GM21529 (cell line): ENCODE measurements around the gene TRIP13.
"Not testable (repeated sequence)": the region's sequence is repeated elsewhere in the genome, so short reads cannot be mapped to it uniquely, and the experiment has no call there.

ENCODE experiments used
- ATAC-seq: cut with Tn5 transposase; IDR thresholded peaks from one replicate; pipeline ENCODE4 v1.9.1; 2021; ENCODE audit not compliant: unreplicated experiment

TRIP13 gene

DNA sequence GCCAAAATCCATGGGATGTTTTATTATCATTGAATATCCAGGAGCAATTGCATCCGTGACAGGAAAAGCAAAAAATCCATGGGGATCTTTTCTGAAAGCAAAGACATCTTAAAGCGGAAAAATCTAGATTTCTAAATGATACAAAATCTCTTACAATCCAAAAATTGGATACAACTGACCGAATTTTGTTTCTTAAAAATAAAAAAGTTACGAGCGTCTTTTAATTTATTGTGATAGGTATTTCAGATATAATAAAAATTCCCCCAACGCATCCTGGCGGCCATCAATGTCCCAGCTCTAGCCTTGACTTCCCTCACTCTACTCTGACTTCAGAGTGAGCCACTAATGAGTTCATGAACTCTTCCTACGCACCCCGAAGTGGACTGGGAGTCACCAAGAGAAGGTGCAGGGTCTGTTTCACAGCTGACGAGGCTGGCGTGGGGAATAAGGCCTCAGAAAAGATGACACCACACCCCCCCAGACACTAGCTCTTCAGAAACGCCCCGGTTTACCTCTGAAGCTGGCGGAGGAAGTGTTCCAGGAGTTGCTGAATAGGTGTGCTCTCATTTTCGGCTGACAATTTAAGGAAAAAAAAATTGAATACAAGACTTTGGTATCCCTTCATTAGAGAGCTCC lies 3.5 kb upstream of the TRIP13 start:
- no peak for ATAC-seq

DNA sequence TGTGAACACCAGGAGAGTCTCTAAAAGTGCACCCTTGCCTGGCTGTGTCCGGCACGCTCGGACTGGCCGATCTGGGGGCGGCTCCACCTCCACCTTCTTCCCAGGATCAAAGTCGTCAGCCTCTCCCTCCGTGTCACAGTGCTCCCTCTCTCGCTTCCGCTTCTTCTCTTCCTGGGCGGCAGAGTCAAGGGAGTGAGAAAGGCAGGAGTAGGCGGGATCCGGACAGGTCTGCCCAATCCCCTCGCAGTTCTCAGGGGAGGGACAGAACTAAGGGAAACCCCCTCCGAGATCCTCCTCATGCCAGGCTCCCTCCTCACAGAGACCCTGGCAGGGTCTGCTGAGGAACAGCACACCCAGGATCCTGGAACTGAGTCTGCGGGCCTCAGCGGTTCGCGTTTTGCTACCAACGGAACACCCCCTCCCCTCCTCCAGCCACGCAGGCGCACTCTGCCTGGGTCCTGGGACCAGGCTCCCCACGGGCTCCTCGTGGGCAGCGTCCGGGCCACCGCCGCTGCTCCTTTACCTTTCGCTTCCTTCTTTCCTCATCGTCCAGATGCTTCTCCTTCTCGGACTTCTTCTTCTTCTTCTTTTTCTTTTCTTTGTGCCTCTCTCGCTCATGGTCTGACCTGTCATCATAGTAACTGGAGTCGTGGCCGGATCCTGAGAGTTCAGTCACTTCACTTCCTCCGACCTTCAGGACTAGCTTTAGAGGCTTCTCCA lies 1.4 kb upstream of the TRIP13 start:
- ATAC-seq = no peak

DNA sequence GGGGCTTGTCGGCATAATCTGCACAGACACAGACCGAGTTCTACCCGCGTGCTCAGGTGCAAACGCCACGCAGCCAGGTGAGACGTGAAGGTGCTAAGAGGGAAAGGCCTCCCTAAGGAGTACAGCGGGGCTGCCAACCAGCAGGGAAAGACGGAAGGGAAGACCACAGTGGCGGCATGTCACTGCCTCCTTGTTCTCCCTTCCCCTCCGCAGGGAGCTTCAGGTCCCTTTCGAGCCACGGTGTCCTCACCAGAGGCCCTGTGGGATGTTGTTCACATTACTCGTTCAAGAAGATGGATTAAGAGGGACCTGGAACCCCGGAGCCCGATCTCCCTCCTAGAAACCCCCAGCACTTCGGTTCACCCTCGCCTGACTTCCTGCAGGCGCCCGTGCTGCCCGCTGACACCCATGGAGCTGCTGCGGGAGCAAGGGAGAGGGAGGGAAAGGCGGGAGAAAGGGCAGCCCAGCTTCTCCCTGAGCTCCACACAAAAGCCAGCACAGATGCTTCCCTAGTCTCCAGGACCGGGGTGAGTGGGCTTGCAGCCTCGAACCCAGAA lies 769 bp upstream of the TRIP13 start:
- ATAC-seq = peak; percentile 12

DNA sequence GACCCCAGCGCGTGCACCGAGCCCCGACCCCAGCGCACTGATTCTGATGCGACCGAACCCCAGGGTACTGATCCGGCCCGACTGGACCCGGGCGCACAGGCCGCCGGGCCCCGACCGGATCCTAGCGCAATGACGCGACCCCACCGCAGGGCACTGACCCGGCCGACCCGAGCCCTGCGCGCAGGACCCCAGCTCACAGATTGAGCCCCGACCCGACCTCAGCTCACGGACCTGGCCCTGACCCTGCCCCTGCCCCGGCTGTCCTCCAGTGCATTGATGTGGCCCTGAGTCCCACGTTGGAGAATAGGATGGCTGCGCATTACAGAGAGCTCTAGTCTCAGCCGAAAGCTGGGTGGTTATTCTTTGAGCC lies 438 bp downstream of the TRIP13 start:
- peak; percentile 15 for ATAC-seq

DNA sequence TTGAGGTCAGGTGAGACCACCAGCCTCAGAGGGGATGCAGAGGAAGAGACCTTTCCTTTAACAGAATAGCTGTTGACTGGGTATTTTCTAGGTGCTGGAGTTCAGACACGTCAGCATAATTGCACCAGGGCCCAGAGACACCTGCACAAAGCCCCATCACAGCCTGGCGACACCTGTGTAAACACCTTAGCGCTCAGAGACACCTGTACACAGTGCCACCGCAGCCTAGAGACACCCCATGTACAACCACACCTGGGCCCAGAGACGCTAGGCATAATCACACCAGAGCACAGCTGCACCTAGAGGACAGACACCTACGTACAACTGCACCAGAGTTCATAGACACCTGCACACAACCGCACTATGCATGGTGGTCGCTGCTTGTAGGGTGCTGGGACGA lies 1.0 kb downstream of the TRIP13 start:
- ATAC-seq = no peak

DNA sequence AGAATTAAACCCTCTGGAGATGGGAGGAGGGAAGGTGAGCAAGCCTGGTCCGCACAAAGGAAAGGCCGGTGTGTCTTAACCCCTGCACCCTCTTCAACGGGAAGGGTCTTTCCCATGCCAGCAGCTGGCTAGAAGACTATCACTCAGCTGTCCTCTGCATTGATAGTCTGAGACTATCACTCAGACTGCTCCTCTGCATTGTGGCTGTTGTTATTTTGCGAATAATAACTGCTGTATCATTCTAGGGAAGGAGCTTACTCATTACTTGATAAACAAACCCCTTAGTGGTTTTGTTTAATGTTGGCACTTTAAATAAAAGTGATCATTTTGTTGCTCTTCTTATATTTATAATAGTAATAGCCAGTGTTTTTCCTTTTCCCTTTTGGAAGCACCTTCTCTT lies 8.1 kb downstream of the TRIP13 start:
- no peak for ATAC-seq

DNA sequence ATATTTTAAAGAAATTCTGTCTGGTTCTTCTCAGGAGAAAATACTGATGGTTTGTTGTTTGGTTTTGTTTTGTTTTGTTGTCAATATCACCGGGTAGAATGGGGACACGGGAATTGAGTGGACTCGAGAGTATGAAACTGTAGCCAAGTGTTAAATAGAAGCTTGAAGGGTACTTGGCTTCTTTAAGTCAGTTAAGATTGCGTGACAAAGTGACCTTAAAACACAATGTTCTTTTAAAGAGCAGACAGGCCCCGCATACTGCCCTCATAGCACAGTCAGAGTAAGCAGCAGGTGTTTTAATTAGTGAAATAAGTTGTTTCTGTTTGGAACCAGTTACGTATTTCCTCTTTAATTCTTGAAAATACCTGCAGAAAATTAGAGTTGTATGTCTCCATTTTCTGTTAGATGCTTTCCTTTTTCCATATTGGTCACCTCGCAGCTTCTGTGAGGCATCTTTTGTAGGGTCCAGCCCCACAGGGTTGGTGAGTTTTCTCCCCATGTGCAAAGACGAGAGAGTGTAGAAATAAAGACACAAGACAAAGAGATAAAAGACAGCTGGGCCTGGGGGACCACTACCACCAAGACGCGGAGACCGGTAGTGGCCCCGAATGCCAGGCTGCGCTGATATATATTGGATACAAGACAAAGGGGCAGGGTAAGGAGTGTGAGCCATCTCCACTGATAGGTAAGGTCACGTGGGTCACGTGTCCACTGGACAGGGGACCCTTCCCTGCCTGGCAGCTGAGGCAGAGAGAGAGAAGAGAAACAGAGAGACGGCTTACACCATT lies 9.6 kb downstream of the TRIP13 start:
- no peak for ATAC-seq

DNA sequence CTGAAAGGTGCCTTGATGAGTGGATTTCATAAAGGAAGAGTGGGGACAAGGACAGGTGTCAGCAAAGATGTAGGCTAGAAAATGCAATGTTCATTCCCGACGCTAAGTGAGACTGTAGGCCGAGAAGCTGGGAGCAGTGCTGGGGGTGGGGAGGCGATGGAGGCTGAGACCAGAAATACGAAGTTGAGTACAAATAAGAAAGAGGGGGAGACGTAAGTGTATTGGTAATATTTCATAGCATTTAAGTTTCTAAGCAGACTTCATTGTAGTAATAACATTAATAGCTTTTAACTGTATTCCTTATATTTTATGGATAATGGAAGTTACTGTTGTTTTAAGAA lies 11.0 kb downstream of the TRIP13 start:
- ATAC-seq = no peak

DNA sequence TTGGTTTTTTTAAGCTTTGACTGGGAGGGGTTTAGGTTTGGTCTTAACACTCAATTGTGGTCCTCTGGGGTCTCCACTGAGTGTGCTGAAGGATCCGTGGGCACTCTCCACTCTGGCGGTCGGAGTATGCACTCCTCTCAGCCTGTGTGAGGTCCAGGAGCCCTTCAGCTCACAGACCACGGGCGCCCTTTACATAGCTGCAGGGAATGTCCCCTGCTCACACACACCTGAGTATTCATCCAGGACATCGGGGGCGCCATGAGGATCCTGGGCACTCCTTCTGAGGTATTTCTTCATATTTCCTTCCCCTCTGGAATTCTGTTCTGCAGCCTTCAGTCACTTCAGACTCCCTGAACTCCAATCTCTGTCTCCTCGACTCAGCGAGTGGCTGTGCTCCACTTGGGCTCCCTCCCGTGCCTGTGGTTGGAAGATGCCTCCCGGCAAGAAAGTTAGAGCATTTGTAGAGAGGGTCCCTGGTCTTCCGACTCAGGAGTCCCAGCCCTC lies 12.5 kb downstream of the TRIP13 start:
- ATAC-seq = no peak

DNA sequence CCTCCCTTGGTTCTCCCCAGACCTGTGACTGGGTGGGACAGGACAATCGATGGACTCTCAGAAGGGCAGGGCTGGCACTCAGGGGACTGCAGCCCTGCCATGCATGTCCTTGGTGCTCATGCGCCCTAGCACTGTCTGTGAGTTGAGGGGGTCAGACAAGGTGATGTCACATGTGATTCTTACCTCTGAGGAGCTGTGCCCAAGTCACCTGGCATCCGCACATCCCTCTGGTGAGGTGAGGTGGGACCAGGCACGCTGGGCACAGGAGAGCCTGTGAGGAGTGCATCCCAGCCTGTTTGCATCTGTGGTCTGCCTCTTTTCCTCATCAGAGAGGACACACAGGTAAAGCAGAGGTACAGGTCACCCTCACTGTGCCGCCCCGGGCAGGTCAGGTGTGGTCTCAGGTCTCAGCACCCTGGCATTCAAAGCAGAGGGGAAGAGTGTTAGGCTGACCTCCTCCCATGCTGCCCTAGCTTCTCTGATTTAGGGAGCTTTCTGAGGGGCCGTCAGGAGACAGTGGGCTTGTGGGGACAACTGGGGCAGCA lies 14.8 kb downstream of the TRIP13 start:
- no peak for ATAC-seq

DNA sequence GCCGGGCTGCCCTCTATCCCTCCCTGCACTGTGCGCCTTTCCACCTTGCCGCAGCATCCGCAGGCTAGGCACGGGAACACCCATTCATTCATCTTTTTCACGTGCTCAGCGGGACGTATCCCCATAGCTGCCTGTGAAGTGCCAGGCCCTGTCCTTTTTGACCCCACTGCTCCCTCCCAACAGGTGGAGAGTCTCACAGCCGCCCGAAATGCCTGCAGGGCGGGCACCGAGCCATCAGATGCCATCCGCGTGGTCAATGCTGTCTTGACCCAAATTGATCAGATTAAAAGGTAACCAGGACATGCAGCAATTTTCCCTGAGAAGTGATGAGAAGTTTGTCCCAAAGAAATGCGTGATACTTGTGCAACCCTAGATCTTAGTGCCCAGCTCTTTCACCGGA lies 15.5 kb downstream of the TRIP13 start:
- ATAC-seq = no peak

DNA sequence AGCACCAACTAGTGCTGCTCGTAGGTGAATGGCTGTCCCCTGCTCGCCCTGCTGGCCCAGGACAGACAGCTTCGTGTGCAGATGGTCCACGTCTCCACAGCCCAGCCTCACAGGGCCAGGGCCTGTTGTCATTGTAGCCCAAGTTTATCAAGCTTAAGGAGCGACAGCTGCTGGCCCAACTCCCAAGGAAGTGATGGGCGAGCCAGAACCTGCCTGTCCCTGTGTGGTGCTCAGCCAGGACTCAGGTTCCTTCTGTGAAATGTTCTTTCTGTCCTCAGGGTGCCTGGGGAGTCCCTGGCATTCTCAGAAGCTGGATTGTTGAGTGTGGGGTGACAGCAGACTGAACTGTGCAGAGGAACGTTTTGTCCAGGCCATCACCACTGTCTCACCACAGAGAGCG lies 16.4 kb downstream of the TRIP13 start:
- ATAC-seq = no peak

DNA sequence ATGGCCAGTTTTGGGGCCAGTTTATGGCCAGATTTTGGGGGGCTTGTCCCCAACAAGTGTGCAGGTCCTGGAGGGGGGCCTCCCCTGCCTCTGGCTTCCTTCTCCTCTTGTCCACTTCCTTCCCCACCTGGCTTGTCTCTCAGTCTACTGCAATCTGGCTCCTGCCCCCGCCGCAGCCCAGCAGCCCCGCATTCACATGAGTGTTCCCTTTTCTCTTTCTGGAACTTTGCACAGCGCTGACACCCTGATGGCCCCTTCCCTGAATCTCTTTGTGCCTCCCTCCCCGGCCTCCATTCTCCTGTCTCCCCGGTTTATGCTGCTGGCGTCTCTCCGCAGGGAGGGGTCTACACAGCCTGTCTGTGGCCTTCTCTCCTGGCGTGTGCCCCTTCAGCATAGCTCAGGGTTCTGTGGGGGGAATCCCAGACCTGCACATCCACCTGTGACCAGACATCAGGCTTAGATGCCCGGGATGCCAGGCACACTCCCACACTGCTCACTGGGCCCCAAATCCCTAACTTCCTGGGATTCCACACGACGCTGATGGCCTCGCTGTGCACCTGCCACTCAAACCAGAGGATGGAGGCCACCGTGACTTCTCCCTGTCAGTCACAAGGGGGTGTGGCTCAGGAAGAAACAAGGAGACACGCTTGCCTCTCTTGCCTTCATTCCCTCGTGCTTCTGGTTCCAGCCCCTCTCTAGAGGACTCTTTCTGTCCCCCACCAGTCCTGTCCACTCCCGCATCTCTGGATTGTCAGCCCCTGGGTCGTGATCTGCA lies 17.5 kb downstream of the TRIP13 start:
- ATAC-seq = no peak

DNA sequence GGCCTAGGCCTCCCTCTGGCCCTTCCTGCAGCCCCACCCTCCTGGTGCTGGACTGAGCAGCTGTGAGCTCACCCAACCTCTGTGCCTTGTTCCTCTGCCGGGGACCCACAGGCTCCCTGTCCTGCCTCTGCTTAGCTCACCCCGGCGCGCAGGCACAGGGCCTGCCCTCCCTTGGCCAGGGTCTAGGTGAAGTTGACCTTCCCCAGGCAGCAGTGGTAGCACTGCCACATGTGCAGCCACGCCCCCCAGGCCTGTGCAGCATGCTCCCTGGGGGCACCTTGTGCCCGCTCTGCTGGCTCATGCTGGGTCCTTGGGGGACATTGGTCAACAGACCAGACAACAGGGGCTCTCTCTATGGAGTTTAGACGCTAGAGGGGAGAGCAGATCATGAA lies 18.1 kb downstream of the TRIP13 start:
- ATAC-seq = no peak

DNA sequence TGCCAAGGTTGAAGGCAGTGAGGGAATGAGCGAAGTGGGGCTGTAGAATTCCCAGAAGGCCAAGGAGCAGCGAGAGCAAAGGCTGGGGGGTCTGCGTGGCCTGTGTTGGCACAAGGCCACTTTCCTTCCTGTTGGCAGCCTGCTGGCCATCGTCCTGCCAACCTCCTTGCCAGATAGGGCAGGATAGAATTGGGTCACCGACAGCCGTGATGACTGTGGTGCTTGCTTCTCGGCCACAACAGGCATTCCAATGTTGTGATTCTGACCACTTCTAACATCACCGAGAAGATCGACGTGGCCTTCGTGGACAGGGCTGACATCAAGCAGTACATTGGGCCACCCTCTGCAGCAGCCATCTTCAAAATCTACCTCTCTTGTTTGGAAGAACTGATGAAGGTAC lies 18.9 kb downstream of the TRIP13 start:
- no peak for ATAC-seq

DNA sequence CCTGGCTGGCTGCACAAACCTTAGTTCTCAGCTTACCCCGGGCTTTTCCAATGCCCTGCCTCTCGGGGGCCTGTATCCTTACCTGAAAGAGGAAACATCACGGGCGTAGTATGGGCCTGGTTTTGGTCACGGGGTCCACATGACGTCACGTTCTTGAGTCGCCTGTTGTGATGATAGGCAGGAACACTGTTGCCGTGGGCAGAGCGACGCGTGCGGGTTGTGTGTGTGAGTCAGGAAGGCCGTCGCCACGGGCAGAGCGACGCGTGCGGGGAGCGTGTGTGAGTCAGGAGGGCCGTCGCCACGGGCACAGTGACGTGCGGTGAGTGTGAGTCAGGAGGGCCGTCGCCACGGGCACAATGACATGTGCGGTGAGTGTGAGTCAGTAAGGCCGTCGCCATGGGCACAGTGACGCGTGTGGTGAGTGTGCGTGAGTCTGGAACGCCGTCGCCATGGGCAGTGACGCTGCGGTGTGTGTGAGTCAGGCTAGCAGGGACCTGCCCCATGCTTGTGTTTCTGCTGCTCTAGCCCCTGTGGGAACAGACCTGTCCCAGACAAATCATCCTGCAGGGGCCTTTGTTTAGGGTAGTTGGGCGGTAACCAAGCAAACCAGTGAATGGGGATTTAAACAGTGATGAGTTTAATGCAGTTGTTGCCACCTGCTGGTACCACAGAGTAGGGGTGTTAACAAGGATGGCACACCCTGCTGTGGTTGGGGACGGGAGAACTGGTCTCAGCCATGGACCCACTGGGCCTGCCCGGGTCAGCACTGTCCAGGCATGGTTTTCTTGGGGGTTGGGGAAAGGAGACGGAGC lies 19.8 kb downstream of the TRIP13 start:
- ATAC-seq = no peak

DNA sequence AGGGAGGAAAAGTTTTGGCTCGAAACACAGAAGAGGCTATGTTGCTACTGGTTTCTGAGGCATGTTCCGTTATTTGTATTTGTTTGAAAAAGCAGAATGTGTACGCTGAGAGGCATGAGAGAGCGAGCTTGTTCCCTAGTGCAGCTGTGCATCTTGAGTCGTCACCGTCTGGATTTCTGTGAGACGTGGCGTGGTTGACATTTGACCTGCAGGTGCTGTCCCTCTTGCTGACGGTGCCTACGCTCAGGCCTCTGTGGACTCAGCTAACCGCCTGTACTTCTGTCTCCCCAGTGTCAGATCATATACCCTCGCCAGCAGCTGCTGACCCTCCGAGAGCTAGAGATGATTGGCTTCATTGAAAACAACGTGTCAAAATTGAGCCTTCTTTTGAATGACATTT lies 21.5 kb downstream of the TRIP13 start:
- ATAC-seq = no peak

DNA sequence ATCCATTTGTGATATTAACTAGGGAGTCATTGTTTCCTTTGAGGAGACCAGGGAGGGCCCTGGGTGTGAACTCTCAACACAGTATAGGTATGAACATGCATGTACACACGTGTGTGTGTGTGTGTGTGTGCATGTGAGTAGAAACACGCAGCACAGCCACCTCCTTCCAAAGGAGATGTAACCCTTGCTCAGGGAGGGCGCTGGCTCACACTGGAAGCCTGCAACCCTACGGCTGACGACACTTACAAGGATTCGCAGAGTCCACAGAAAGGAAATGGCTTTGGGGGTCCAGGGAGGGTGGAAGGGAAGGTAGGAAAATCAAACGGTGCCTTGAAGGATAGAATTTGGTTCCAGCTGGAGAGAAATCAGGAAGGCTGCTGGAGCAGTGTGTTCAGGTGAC lies 21.9 kb downstream of the TRIP13 start:
- ATAC-seq = no peak

DNA sequence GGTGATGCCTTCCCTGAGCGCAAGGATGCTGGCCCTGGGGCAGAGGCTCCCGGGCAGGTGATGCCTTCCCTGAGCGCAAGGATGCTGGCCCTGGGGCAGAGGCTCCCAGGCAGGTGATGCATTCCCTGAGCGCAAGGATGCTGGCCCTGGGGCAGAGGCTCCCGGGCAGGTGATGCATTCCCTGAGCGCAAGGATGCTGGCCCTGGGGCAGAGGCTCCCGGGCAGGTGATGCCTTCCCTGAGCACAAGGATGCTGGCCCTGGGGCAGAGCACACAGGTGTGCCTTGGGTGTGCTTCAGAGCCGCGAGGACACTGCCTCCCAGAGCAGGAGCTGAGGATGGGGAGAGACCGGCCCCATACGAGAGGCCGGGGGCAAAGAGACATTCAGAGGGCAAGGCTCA lies 22.7 kb downstream of the TRIP13 start:
- ATAC-seq = not testable (repeated sequence)

DNA sequence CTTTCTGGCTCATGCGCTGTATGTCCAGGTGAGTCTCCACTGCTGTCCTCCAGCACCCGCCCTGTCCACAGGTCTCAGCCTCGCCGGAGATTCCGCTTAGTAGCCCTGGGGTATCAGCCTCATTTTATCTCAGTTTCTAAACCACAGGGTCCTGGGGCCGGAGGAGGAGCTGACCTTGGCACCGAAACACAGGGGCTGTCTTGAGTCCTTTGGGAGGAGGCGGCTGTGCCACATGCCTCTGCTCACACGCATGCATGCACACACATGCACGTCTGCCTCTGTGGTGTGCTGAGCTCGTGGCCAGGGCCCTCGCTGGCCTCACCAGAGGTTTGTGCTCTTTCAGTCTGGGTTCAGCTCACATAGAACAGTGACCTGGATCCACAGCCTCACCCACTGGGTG lies 23.3 kb downstream of the TRIP13 start:
- ATAC-seq = no peak
